Lower leg skin (tissue), 4 donors: ENCODE results near the gene ALPK1. TPM values are rescaled to one million over a fixed set of nuclear protein-coding genes. Genes with fewer than 3 reads are reported as not detected.

ENCODE experiments used
- DNase-seq, 2 donors: peaks; one replicate each; pipeline ENCODE4 v3.0.0-alpha.2; 2019; ENCODE audit warnings: low spot score in 2 of 2
- H3K4me3 ChIP-seq: fragments of 200-600 bp; sonication (generic); 2 replicates; pipeline ENCODE4 v1.5.1; 2017; ENCODE audit warnings: mild to moderate bottlenecking, low read depth; ENCODE audit not compliant: poor library complexity, severe bottlenecking
- POLR2A ChIP-seq, 2 donors: fragments of 450-650 bp; IDR thresholded peaks; one replicate each; pipeline ENCODE4 v1.6.1; 2016 to 2017; ENCODE audit warnings: antibody characterized with exemption in 2 of 2, mild to moderate bottlenecking in 1 of 2, moderate library complexity in 1 of 2
- WGBS, 2 donors: methylation state at CpG; one replicate each; pipeline ENCODE4 v1.1.5; 2018; 5-methylcytosine and 5-hydroxymethylcytosine counted together
- intact Hi-C: fragments of 100-400 bp; cut with DNase I; formaldehyde crosslinking; loops from one replicate; pipeline ENCODE4 v1.15.0; 2023; ENCODE audit warnings: low total_unique reads
- total RNA-seq, 4 donors: library from RNA; depleted of rRNA; stranded (reverse); fragments of >200 nt; gene quantifications; one replicate each; pipeline ENCODE4 v1.1.0, GENCODE V29; 2016
- TF ChIP-seq, protein P1 (sequence below), 3 donors: fragments of 450-650 bp; IDR thresholded peaks; one replicate each; pipeline ENCODE4 v1.5.1; 2016; ENCODE audit warnings: antibody characterized with exemption in 3 of 3, mild to moderate bottlenecking in 3 of 3, moderate library complexity in 2 of 3

The ALPK1 gene
- total RNA-seq, 4 donors from 2014 or later, result 15.9 to 24.0 (median 19.7) TPM

DNA sequence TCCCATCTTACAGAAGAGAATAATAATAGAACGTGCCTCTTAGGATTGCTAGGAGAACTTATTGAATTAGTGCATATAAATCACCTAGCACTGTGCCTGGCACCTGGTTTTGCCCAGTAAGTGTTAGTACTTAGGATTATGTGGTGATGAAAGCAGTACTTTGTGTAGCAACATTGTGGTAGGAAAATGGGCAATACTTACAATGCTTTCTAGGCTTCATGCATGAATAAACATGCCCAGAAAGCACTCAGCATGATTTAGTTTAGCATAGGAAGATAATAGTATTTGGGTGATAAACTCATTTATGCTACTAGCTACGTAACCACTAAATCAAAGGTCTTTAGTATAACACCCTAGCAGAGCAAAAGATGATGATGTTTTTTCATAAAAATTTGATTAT, 113.2 kb downstream of the ALPK1 start:
- no peak for DNase-seq
- TF ChIP-seq POLR2A (IDR thresholded peaks at IDR 0.05), result no peak
- TF ChIP-seq, protein P1, sequence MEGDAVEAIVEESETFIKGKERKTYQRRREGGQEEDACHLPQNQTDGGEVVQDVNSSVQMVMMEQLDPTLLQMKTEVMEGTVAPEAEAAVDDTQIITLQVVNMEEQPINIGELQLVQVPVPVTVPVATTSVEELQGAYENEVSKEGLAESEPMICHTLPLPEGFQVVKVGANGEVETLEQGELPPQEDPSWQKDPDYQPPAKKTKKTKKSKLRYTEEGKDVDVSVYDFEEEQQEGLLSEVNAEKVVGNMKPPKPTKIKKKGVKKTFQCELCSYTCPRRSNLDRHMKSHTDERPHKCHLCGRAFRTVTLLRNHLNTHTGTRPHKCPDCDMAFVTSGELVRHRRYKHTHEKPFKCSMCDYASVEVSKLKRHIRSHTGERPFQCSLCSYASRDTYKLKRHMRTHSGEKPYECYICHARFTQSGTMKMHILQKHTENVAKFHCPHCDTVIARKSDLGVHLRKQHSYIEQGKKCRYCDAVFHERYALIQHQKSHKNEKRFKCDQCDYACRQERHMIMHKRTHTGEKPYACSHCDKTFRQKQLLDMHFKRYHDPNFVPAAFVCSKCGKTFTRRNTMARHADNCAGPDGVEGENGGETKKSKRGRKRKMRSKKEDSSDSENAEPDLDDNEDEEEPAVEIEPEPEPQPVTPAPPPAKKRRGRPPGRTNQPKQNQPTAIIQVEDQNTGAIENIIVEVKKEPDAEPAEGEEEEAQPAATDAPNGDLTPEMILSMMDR (IDR thresholded peaks at IDR 0.05), result no peak
- 65 to 66% methylated on average over 2 of the region's 2 CpGs for WGBS, 2 donors
- H3K4me3 ChIP-seq, result no peak overlapping the region
- intact Hi-C loops, result no loop called here

DNA sequence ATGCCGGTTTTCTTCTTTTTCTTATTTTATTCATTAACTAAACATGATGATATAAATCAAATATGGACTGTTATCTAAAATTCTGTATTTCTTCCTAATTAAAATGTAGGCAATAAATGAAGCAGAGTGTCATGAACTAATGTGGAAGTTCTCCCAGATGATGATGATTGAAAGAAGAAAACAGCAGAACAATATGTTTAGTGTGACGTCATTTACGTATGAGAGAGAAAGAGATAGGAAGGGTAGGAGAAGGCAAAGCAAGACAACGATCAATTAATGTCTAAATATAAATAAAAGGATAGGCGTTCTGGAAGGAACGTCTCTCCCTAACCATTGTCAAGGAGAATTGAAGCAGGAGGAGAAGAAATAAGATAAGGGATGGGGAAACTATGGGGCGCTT, 113.6 kb downstream of the ALPK1 start:
- 91 to 95% methylated on average over 7 of the region's 7 CpGs for WGBS, 2 donors
- no peak overlapping the region for H3K4me3 ChIP-seq
- DNase-seq, result no peak
- intact Hi-C loops, result no loop called here
- TF ChIP-seq, protein P1 (IDR thresholded peaks at IDR 0.05), result no peak
- TF ChIP-seq POLR2A (IDR thresholded peaks at IDR 0.05), result no peak

GRCh38 chr4:112411781-112412550, 114.8 kb downstream of the ALPK1 start:
- DNase-seq, result no peak
- 79 to 84% methylated on average over 32 of the region's 32 CpGs for WGBS, 2 donors
- no peak overlapping the region for H3K4me3 ChIP-seq
- TF ChIP-seq, protein P1 (IDR thresholded peaks at IDR 0.05), result no peak
- no peak for TF ChIP-seq POLR2A (IDR thresholded peaks at IDR 0.05)
- intact Hi-C loops, result no loop called here

GRCh38 chr4:112416464-112416863, 119.3 kb downstream of the ALPK1 start:
- intact Hi-C loops, result no loop called here
- DNase-seq, result no peak
- no peak overlapping the region for H3K4me3 ChIP-seq
- WGBS, 2 donors, result 85 to 92% methylated on average over 3 of the region's 3 CpGs
- TF ChIP-seq POLR2A (IDR thresholded peaks at IDR 0.05), result no peak
- TF ChIP-seq, protein P1 (IDR thresholded peaks at IDR 0.05), result no peak

DNA sequence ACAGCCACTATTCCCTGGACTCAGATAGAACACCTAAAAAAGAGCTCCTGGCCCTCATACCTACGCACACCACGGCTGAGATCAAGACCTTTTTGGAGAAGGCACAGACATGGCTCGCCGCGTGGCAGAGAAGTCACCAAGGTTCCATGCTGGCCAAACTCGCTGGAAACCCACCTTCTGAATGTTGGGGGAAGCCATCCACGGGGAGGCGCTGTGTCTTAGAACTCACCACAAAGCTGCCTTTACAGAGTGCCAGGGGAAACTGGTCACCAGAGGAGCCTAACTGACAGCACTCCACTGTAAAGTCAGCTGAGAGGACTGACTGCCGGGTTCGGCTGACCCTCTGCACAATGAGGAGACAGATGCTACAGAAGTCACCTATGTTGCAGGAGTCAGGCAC, 120.9 kb downstream of the ALPK1 start:
- no peak overlapping the region for H3K4me3 ChIP-seq
- 64 to 65% methylated on average over 7 to 10 of the region's 10 CpGs for WGBS, 2 donors
- TF ChIP-seq, protein P1 (IDR thresholded peaks at IDR 0.05), result no peak
- no peak for TF ChIP-seq POLR2A (IDR thresholded peaks at IDR 0.05)
- intact Hi-C loops, result no loop called here
- DNase-seq, result no peak

GRCh38 chr4:112421911-112422310, 124.7 kb downstream of the ALPK1 start:
- H3K4me3 ChIP-seq, result no peak overlapping the region
- no peak for TF ChIP-seq POLR2A (IDR thresholded peaks at IDR 0.05)
- TF ChIP-seq, protein P1 (IDR thresholded peaks at IDR 0.05), result no peak
- no peak for DNase-seq
- WGBS, 2 donors, result 91 to 97% methylated on average over 7 of the region's 7 CpGs
- intact Hi-C loops, result no loop called here
